HUES48 (cell line): ENCODE results near the gene GRM4.

Experiments
- H3K27ac ChIP-seq: one replicate; pipeline ENCODE4 v1.7.0; 2013; ENCODE audit warnings: low read depth, low read length, inconsistent platforms
- H3K27me3 ChIP-seq: 2 replicates; pipeline ENCODE4 v1.6.1; 2013; ENCODE audit warnings: mild to moderate bottlenecking, low read length; ENCODE audit not compliant: control insufficient read depth, insufficient read depth
- H3K36me3 ChIP-seq: 2 replicates; pipeline ENCODE4 v1.6.1; 2013; ENCODE audit warnings: low read length; ENCODE audit not compliant: control insufficient read depth, insufficient read depth
- H3K4me1 ChIP-seq: 2 replicates; pipeline ENCODE4 v1.6.1; 2013; ENCODE audit warnings: mild to moderate bottlenecking, low read length; ENCODE audit not compliant: control insufficient read depth, insufficient read depth
- H3K4me3 ChIP-seq: 2 replicates; pipeline ENCODE4 v1.5.1; 2013; ENCODE audit warnings: mild to moderate bottlenecking, low read depth, low read length
- H3K9ac ChIP-seq: 2 replicates; pipeline ENCODE4 v1.6.1; 2013; ENCODE audit warnings: mild to moderate bottlenecking, low read depth, low read length, moderate library complexity
- H3K9me3 ChIP-seq: 2 replicates; pipeline ENCODE4 v1.6.1; 2013; ENCODE audit warnings: low read length; ENCODE audit not compliant: control insufficient read depth, insufficient read depth

The GRM4 gene

DNA sequence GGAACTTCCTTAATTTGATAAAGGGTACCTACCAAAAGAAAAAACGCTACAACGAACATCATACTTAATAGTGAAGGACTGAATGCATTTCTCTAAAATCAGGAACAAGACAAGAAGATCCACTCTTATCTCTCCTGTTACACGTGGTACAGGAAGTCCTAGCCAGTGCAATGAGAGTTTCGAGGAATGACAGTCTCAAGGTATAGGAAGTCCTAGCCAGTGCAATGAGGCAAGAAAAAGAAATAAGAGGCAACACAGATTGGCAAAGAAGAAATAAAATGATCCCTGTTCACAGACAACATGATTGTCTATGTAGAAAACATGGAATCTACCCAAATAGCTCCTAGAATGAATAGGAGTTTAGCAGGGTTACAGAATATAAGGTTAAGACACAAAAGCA, 174.3 kb downstream of the GRM4 start:
- Histone ChIP-seq H3K27ac (no peak overlapping the region), H3K4me1 (peaks cover 9% of the 10 kb centered on the region), H3K9me3 (no peaks in the 10 kb centered on the region), H3K36me3 (no peaks in the 10 kb centered on the region), H3K27me3 (peaks cover 8% of the 10 kb centered on the region), H3K9ac (no peak overlapping the region), H3K4me3 (no peak overlapping the region)
